Bronchial smooth muscle cell (primary cell): Measurements from ENCODE around the gene IGSF22. TPM values are rescaled to one million over a fixed set of nuclear protein-coding genes. Genes with fewer than 3 reads are reported as not detected.

Source experiments
- total RNA-seq: library from RNA; depleted of rRNA; stranded (reverse); fragments of >200 nt; gene quantifications from 2 replicates; pipeline ENCODE4 v1.2.1, GENCODE V29; 2014

The IGSF22 gene
- not detected in 2 replicates for total RNA-seq

DNA sequence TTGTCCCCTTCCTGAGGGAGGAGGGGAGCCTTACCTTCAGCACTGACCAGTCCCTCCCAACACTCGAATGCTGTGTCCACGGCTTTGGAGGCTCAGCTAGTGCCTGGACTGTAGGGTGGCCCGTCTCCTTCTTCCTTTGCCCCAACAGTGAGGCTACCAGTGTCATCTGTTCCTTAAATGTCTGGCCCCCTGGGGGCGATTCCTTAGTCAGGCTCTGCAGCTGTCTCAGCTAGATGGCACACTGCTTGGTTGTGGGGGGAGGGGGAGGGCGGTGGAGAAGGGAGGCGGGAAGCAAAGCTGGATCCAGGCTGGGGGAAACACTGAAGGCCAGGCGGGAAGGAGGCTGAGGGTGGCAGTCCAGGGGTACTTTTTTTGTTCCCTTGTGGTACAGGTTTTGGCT, at the start of gene IGSF22:
TSS of gene IGSF22 (minus strand) at position 149 of the 400 bp plus-strand sequence. CDS start 1,952 bp downstream, outside the sequence.

DNA sequence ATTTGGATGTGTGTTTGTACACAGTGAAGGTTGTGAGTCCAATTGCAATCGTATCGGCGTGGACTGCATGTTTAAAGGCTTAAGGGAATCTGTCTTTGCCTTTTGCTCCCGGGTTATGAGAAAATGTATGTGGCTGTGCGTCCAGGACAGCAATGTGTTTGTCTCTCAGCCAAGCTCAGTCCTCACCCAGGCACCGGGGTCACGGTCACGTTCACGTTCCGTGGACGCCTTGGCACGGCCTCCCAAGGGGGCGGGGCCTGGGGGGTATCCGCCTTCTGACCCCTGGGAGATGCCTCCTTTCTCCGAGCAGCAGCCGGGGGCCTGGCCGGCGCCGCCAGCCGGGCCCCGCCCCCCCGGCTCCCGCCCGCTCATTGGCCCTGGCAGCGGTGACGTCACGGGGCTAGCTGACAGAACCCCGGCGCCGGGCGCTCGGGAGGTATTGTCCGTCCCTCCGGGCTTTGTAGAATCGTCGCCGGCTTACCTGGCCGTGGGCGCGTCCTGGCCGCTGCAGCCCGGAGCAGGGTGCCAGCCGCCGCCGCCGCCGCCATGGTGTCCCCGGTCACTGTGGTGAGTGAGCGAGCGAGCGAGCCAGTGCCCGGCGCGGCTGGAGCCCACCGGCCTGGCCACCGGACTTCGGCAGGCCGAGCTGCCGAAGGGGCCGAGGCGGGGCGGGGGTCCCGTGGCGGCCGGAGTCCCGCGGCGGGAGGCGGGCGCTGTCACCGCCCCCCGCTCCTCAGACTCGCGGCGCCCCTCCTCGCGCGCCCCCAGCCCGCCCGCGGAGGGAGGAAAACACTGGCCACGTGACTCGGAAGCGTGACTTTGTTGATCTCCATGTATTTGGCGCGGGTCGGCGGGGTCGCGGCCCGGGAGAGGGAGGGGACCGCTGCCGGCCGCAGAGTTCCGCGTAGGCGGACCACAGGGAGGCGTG, 27.4 kb downstream of the IGSF22 start, which contains the start of gene TMEM86A:
TSS of gene TMEM86A (plus strand) at position 439 of the 928 bp plus-strand sequence. CDS start at position 547, 108 bp downstream.

Other genes starting within 250 kb of the IGSF22 start
- 31.9 and 42.2 TPM in 2 replicates for gene TSG101, start 199.2 kb downstream of the IGSF22 start, total RNA-seq
- 19.7 and 21.1 TPM in 2 replicates for gene UEVLD, start 137.5 kb downstream of the IGSF22 start, total RNA-seq
- 0.95 and 1.0 TPM in 2 replicates for gene MISFA, start 126.4 kb downstream of the IGSF22 start, total RNA-seq
- gene SPTY2D1, start 91.8 kb downstream of the IGSF22 start, total RNA-seq = 8.3 and 12.8 TPM in 2 replicates
- gene TMEM86A, start 27.4 kb downstream of the IGSF22 start, total RNA-seq = 0.47 and 0.60 TPM in 2 replicates
- gene PTPN5, start 65.6 kb upstream of the IGSF22 start, total RNA-seq = not detected in 2 replicates
- gene MRGPRX1, start 213.2 kb upstream of the IGSF22 start, total RNA-seq = not detected in 2 replicates